Measurements from ENCODE around the gene CAPZA1.

The CAPZA1 gene

DNA sequence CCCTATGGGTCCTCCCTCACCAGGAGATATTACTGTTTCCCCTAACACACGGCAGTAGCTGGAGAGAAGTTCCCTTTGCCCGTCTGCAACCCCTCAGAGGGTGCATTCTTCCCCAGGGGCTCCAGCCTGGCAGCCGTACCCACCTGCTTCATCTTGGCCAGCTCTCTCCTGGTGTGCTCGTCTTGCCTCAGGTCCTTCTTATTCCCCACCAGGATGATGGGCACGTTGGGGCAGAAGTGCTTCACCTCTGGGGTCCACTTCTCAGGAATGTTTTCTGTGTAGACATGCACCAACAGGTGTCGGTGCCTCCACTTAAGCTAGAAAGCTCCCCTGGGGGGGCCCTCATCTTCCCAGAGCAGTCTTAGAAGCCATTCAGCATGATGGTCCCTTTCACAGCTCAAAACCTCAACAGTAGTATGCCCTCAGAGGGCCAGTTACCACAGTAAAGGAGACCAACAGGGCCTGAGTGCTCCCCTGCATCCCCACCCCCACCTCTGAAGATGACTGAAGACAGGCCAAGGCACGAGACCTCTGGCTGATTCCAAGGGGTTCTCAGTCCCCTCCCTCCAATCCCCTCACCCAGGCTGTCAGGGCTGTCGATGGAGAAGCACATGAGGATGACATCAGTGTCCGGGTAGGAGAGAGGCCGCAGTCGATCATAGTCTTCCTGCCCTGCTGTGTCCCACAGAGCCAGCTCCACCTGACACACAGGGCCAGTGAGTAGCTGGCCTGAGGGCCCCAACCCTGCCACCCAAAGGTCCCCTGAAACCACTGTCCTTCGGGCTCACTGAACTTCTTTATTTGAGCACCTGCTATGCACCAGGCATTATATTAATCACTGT lies 83.0 kb downstream of the CAPZA1 start:
- DNase-seq, result no peak

DNA sequence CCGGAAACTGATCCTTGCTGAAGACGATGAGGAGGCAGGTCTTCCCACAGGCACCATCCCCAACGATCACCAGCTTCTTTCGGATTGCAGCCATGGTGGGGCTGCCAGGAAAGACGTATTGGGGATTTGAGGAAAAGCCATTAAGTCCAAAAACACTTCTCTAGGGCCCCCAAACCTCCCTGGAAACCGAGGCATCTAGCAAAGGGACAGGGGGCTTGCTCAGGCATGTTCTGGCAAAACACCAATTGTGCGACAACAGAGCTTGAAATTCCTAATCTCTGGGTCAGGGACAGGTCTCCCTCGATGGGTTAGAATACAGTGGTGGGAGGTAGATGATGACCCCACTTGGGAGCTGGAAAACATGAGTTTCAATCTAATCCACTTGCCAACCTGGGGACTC lies 84.1 kb downstream of the CAPZA1 start:
- no peak for DNase-seq

DNA sequence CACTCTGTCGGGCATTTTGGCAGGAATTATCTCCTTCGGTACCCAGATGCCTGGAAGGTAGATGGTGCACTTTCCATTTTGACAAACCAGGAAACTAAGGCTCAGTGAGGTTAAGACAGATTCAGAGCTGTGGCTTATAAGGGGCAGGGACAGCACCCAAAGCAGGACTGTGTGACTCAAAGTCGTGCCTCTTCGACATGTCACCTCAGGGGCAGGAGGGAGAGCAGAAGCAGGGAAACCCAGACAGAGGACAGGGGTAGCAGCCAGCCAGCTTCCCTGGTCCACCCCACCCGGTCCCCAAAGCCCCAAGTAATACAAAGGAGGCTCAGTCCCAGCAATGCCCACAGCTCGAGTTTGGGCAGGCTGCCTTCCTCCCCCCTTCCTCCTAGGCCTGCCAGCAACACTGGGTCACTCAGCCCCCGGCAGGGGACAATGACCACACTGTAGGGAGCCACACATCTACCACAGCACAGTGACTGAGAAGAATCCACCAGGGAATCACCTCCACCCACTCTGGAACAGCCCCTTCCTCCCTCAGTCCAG lies 84.8 kb downstream of the CAPZA1 start:
- no peak for DNase-seq

DNA sequence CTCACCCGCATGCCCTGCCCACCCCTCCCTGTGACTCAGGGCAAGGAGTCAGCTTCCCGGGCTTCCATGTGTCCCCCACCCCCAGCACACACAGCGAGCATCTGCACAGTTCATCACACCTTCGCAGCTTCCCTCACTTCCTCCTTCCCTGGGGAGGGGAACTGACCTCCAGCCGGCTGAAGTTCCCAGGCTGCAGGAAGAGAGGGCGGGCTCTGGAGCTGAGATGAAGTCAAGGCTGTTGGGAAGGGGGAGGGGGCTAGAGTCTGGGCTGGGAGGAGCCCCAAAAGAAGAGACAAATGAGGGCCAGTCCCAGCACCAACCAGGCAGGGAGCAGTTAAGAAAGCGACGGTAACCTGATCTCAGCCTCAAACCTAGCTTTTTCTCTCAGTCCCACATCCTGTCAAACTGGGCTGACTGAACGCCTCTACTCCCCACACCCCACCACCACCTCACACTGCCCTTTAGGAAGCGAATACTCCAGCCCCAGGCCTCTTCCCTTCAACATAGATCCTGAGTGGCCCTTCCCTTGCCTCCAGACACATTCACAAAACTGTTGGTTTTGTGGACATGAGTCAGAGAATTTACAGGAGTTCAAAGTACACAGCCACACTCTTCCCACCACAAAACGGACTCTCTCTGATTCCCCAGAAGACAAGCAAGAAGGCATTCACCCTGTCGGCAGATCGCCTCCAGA lies 85.4 kb downstream of the CAPZA1 start:
- peak; percentile 77 to 80 for DNase-seq

DNA sequence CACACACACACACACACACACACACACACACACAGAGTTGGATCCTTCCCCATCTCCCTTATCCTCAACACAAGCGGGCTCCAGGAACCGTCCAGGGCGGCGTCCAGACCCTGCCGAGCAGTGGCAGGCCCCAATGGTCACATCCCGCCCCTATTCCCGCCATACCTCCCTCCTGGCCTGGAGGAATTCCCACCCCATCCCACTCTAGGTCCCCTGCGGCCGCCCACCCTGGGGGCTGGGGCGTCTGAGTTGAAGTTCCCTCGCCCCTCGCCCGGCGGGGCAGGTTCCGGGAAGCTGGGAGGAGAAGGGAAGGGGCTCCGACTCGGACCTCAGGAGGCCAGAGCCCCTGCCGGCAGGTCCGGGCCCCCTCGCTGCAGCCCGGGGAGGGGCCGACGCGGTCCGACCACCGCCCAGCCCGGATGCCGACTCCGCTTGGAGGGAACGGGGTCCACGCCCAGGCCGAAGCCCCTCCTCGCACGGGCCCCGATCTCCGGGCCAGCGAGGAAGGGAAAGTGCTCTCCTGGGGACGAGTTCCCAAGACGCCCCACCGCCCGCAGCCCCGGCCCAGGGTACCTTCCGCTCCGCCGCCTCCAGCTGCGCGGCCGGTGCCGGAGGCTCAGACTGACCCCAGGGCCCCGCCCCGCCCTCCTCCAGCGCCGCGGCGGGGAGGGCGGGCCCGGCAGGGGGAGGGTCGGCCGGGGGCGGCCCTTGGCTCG lies 87.0 kb downstream of the CAPZA1 start, which contains the start of gene RHOC:
Gene RHOC, minus strand, starts transcription at position 623 of the 716 bp plus-strand sequence. CDS start 3,328 bp downstream, outside the sequence.
- peak; percentile 29 to 45 for DNase-seq

DNA sequence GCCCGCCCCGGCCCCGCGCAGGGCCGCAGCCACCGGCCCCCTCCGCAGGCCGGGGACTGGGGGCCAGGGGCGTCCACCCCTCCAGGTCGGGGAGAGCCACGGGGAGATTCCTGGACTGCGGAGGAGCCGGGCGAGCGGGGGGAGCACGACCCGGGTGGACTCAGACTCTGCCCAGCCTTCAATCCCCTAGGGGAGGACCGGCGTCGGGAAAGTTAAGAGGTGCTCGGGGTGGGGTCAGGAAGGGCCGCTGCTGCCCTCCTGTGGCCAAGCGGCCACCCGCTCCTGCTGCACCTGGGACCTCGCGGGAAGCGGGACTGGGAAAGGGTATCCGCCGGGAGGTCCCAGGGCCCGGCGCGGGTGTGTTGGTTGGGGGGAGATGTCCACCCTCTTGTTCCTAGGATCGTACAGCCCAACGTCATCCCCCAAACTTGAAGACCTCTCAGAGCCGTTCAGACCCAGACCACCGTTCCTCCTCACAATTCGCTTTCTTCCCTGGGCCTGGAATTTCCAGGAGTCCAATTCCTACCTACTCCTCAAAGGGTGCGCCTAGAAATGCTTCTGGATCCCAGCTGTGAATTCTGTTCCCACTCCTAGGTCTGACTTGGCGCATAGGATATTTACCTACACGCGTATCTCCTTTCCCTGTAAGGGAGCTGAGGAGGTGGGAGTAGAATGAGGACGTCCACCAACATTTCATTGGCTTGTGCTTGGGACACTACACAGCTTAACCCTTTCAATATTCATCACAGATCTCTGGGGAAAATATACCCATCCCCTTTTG lies 87.8 kb downstream of the CAPZA1 start:
- DNase-seq, result peak; percentile 48 to 54

DNA sequence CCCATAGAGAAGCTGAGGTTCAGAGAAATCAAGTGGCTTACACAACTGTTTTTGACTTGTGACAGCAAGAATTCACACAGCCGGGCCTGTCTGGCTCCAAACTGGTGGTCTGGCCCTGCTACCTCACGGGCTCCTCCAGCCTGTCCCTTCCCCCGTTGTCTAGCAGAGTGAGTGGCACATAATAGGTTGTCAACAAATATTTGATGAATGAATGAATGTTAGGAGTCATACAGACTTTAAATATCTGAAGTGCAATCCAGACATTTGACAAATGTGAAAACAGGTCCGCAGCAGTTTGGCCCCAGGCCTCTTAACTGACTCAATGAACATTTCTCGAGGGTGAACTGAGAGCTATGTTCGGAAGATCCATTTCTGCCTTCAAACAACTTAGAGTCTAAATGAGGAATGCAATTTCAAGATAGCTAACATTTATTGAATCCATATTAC lies 88.4 kb downstream of the CAPZA1 start:
- DNase-seq, result no peak

DNA sequence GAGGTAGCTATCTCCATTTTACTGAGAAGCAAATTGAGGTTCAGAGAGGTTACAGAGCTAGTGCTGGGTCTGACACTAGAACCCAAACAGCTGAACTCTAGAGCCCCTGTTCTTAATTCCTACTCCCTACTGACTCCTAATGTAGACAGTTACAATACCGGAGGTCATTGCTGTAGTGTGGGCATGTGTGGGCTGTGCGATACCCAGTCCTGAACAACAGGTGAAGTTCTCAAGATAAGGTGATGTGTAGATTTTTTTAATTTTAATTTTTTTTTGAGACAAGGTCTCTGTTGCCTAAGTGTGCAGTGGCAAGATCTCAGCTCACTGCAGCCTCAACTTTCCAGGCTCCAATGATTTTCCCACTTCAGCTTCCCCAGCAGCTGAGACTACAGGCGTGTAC lies 88.9 kb downstream of the CAPZA1 start:
- no peak for DNase-seq

DNA sequence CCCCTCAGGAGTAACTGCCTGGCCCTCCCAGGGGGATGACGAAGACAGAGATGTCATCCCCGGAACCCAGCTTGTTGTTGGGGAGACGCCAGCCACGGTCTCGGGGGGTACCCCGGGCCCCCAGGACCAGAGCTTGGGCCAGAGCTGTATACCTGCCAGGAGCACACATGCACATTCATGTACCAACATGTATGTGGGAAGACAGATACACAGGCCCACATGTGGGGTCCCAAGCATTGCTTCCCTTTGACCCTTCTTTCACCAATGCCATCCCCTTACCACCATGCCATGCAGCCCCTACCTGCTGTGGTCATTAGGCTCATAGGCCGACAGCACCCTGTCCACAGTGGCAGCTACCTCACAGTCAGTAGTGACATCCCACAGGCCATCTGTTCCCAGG lies 90.5 kb downstream of the CAPZA1 start:
- DNase-seq, result no peak

DNA sequence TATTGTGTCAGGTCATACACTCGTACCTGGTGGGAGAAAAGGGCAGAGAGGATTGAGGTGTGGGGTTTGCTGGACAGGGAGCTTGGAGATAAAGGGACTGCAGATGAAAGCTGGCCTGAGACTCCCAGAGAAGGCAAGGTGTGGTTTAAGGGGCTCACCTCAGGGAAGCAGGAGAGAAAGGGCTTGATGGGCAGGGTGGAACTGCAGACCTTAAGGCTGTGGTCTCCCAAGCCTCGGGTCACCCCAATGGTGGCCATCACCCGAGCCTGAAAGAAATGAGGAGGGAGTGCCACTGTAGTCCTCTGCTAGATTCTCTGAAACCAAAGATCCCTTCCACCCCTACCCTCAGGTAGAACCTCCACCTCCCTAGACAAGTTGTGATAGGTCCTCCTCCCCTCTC lies 91.0 kb downstream of the CAPZA1 start:
- no peak for DNase-seq

DNA sequence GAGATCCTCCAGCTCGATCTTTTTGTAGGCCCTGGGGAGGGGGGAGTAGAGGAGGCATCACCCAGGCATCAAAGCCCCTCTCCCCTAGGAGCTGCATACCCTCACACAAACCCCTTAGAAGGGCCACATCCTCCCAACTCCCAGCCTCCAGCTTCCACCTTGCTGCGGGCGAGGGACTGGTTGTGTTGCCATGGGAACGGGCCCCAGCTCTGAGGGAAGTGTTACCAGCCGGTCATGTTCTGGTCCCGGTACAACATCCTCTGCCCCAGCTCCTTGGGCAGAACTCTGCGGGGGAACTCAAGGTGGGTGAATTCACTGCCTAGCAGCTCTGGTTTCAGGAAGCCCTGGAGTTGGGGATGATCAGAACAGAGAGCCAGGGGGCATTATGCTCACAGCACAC lies 91.4 kb downstream of the CAPZA1 start:
- DNase-seq, result no peak

DNA sequence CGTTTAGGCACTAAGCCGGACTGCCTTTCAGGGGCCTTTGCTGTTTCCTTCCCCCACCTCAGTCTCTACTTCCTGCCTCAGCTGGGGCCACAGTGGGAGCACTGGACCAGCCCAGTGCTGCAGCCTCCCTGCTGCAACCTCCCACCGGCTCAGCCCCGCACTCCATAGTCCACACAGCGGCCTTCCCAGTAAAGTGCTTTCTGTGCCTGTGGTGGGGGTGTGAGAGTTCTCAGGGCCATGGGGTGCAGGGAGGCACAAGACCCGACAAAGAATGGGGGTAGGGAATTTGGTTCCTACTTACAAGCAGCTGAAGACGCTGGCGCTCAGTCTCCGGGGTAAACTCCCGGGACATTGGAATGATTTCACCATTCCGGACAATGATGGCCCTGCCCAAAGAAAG lies 92.0 kb downstream of the CAPZA1 start:
- DNase-seq, result no peak

DNA sequence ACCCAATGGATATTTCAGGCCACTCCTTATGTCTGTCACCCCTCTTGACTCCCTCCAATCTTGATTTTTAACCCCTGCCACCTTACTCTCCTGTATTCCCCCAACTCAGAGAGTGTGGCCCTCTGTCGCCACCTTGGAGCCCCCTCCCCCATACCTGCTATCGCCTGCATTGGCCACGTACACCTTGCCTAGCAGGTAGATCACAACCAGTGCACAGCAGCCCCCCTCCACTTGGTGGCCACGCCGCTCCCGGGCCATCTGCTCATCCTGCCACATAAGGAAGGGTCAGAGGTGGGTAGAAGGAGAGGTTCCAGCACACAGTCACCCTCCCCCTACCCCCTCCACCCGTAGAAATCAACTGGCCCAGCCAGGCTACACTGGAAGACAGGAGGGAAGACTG lies 92.6 kb downstream of the CAPZA1 start:
- no peak for DNase-seq

DNA sequence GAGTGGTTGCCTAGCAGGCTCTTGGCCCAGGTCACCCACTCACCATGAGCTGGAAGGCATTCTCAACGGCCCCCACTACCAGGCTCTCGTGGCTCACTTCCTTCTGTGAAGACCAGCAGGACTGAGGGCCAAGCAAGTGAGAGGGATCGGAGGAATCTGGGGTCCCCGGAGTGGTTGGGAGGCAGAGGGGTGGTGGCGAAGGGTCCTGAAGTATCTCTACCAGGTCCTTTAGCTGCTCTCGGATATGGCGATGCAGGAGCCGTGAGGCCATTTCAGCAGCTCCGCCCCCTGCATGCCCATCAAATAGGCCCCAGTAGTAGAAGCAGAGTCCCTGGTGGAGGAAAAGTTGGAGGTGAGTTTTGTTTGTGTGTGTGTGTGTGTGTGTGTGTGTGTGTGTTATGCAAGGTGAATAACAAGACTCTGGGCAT lies 93.1 kb downstream of the CAPZA1 start:
- DNase-seq, result no peak

DNA sequence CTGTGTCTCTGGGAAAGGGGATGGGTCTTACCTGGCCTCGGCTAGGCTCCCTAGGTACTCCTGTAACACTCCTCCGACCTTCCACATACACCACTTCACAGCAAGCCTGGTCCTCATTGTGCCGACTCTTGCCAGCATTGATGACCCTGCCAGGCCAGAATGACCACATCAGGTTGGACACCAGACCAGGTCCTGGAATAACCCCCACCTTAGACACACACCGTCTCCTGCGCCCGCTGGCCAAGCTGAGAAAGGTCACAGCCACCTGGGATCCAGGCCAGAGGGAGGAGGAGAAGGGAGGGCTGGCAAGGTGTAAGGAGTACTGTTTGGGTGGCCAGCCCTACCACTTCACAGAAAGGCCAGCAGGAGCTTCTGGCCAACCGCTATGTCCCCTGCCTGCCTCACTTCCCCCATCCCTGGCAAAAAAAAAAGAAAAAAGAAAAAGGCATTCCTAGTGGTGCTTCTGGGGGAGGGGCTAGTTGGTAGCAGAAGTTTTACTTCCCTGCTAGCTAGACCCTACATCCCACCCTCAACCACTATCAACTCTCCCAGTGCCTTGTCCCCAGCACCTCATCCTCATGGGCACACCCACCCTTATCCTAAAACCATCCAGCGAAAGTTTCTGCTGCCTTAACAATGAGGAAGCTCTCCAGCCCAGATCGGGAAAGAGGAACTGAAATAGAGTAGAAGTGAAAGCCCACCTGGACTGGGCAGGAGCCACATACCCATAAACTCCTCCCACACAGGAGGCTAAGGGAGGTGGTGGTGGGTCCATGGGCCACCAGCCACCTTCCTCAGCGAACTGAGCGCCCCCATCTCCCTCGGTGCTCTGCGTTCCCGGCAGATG lies 94.1 kb downstream of the CAPZA1 start:
- peak; percentile 16 to 48 for DNase-seq

DNA sequence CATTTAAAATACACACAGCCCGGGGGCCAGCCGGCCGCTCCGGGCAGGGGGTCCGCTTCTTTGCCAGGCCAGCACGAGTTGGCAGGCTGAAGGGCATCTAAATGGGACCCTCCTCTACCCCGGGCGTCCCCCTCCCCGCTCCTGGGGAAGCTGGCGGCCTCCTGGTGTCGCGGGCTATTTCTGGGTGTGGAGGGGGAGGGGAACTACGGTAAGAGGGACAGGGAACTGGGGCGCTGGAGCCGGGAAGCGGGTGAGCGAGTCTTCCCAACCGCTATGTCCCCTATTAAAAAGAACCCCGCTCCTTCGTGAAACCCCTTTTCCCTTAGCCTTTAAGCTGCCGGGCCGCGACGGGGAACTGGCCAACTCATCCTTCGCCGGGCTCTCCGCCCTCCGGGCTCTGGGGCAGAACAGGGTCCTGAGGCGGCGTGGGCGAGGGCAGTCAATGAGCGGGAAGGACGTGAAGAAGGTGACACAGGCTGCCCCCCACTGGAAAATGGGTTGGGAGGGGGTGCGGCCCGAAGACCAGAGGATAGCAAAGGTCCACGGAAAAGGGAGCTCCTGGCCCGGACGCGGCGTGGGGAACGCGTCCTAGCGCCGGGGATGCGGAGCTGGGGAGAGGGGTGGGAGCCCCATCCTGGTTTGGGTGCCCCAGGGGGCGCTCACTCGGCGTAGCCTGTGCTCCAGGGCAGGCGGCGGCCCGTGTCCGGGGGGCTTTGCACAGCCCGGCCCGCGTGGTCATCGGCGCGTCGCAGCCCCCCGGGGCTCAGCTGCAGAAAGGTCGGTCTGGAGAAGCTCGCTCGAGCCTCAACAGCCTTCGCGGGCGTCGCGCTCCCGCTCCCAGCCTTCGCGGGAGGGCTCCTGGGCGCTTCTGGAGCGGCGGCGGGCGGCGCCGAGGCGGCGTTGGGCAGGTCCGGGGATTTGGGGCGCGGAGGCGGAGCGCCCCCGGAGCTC lies 95.0 kb downstream of the CAPZA1 start:
- DNase-seq, result no peak

DNA sequence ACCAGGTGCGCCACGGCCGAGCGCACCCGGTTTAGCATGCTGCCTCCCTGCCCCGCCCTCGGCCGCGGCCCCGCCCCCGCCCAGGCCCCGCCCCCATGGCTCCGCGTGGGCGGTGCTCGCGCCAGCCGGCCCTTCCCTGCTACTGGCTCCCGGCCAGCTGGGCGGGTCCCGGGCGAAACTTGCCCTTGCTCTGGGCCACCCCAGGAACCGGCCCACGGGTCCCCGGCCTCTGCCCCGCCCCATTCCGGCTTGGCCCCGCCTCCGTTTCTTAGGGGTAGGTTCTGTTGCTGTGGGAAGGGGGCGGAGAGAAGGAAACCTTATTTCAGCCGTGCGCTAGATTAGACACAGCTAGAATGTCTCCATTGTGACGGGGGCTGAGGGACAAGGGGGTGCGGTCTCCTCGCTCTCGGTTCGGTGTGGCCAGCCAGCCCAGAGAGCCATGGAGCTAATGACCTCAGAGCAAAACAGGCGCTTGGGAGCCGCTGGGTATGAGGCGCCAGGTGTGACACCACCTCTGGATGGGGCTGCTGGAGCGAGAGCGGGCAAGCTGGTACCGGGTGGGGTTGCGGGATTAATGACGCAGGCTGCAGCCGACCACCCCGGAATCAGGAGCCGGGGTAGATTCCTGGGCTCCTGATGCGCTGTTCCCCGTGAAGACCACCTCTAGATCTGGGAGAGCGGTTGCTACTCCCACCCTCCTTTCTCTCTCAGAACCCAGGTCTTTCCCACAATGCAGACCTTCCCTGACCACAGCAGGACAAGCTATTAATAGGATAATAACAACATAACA lies 95.8 kb downstream of the CAPZA1 start, which contains the start of gene PPM1J:
Gene PPM1J, minus strand, starts transcription at position 69 of the 790 bp plus-strand sequence. Its CDS starts 31 bp downstream, at position 38.
- peak; percentile 67 to 75 for DNase-seq

DNA sequence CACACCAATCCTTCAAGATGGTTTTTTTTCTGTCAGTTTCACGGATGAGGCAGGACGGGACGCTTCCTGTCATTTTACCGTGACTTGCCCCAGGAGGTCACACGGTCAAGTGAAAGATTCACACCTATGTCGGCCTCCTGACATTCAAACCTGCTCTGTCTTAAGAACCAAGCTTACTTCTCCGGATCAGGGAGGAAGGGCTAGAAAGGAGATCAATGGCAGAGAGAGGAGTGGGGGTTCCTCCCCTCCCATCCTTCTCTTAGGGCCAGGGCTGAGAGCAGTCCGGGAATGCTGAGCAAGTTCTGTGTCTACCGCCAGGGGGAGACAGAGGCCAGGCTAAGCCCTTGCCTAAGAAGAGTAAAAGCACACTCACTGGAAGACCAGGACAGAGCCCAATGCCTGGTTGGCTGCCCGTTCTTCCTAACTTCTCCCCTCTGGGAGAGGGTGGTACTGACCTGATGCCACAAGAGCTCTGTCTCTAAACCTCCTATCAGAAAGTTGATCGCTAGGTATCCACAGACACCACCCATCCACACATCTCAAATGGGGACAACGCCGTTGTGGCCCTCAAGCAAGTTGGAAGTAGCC lies 96.6 kb downstream of the CAPZA1 start:
- peak; percentile 57 to 74 for DNase-seq

Measured in AML-193 (cell line).